H9 (cell line): ENCODE results near the gene TSFM. TPM values are rescaled to one million over a fixed set of nuclear protein-coding genes. Genes with fewer than 3 reads are reported as not detected.
A peak's percentile ranks its signal among the peaks of the same experiment; 100 is the strongest.

Experiments used
- DNase-seq: peaks from one replicate; pipeline ENCODE4 v3.0.0-alpha.2; 2017
- H2AFZ ChIP-seq: one replicate; pipeline ENCODE4 v1.6.1; 2013; ENCODE audit warnings: mild to moderate bottlenecking, low read length, control low read depth, moderate library complexity
- H2AK5ac ChIP-seq: 2 replicates; pipeline ENCODE4 v1.6.1; 2013; ENCODE audit warnings: low read length, control low read depth, mixed read lengths; ENCODE audit not compliant: insufficient read length
- H2BK120ac ChIP-seq: one replicate; pipeline ENCODE4 v1.6.1; 2013; ENCODE audit warnings: low read depth, mild to moderate bottlenecking, low read length, control low read depth, inconsistent platforms; ENCODE audit not compliant: poor library complexity, severe bottlenecking
- H2BK12ac ChIP-seq: 2 replicates; pipeline ENCODE4 v1.6.1; 2013; ENCODE audit warnings: low read length, control low read depth, mixed read lengths, low read depth; ENCODE audit not compliant: insufficient read length
- H2BK15ac ChIP-seq: 2 replicates; pipeline ENCODE4 v1.6.1; 2013; ENCODE audit warnings: low read depth, low read length, control low read depth
- H2BK20ac ChIP-seq: one replicate; pipeline ENCODE4 v1.6.1; 2013; ENCODE audit warnings: low read depth, mild to moderate bottlenecking, low read length, control low read depth, inconsistent platforms; ENCODE audit not compliant: poor library complexity, severe bottlenecking
- H2BK5ac ChIP-seq: 2 replicates; pipeline ENCODE4 v1.6.1; 2013; ENCODE audit warnings: low read length, control low read depth, mixed read lengths; ENCODE audit not compliant: insufficient read length
- H3K14ac ChIP-seq: 2 replicates; pipeline ENCODE4 v1.6.1; 2013; ENCODE audit warnings: low read length, control low read depth; ENCODE audit not compliant: insufficient read depth
- H3K18ac ChIP-seq: 2 replicates; pipeline ENCODE4 v1.6.1; 2013; ENCODE audit warnings: low read depth, mild to moderate bottlenecking, mixed read lengths, low read length, control low read depth; ENCODE audit not compliant: insufficient read length
- H3K23ac ChIP-seq: 2 replicates; pipeline ENCODE4 v1.6.1; 2013; ENCODE audit warnings: low read length, control low read depth, mixed read lengths, low read depth; ENCODE audit not compliant: insufficient read length
- H3K23me2 ChIP-seq: 2 replicates; pipeline ENCODE4 v1.6.1; 2013; ENCODE audit warnings: low read depth, mild to moderate bottlenecking, mixed read lengths, low read length, control low read depth; ENCODE audit not compliant: insufficient read length, poor library complexity, severe bottlenecking
- H3K27ac ChIP-seq: 2 replicates; pipeline ENCODE4 v1.5.1; 2013; ENCODE audit warnings: low read length, control low read depth, mixed read lengths, low read depth; ENCODE audit not compliant: insufficient read length
- H3K27me3 ChIP-seq: 2 replicates; pipeline ENCODE4 v1.6.1; 2013; ENCODE audit warnings: low read length, control low read depth, inconsistent platforms; ENCODE audit not compliant: insufficient read depth
- H3K4ac ChIP-seq: 2 replicates; pipeline ENCODE4 v1.6.1; 2013; ENCODE audit warnings: low read depth, mild to moderate bottlenecking, control low read depth, inconsistent platforms, low read length, moderate library complexity
- H3K4me1 ChIP-seq: 2 replicates; pipeline ENCODE4 v1.6.1; 2013; ENCODE audit warnings: low read length, control low read depth, inconsistent platforms; ENCODE audit not compliant: insufficient read depth
- H3K4me2 ChIP-seq: 2 replicates; pipeline ENCODE4 v1.6.1; 2013; ENCODE audit warnings: low read length, control low read depth, mixed read lengths; ENCODE audit not compliant: insufficient read length, insufficient read depth
- H3K56ac ChIP-seq: 2 replicates; pipeline ENCODE4 v1.6.1; 2013; ENCODE audit warnings: low read depth, mild to moderate bottlenecking, mixed read lengths, low read length, control low read depth; ENCODE audit not compliant: insufficient read length
- H3K79me1 ChIP-seq: 2 replicates; pipeline ENCODE4 v1.6.1; 2013; ENCODE audit warnings: low read depth, mild to moderate bottlenecking, moderate library complexity, low read length, control low read depth, inconsistent platforms; ENCODE audit not compliant: insufficient read depth, poor library complexity, severe bottlenecking
- H3K79me2 ChIP-seq: 2 replicates; pipeline ENCODE4 v1.6.1; 2013; ENCODE audit warnings: low read length, control low read depth, inconsistent platforms; ENCODE audit not compliant: insufficient read depth
- H3K9ac ChIP-seq: 2 replicates; pipeline ENCODE4 v1.6.1; 2013; ENCODE audit warnings: low read length, control low read depth, mixed read lengths; ENCODE audit not compliant: insufficient read length; ENCODE audit errors: extremely low read depth
- H3K9me3 ChIP-seq: one replicate; pipeline ENCODE4 v1.6.1; 2013; ENCODE audit warnings: low read depth, low read length, inconsistent platforms; ENCODE audit not compliant: control insufficient read depth
- H3T11ph ChIP-seq: one replicate; pipeline ENCODE4 v1.6.1; 2013; ENCODE audit warnings: mild to moderate bottlenecking, low read length, control low read depth, inconsistent platforms
- H4K20me1 ChIP-seq: one replicate; pipeline ENCODE4 v1.6.1; 2013; ENCODE audit not compliant: control insufficient read depth, insufficient read length, insufficient read depth
- H4K5ac ChIP-seq: 2 replicates; pipeline ENCODE4 v1.6.1; 2013; ENCODE audit warnings: low read depth, mild to moderate bottlenecking, mixed read lengths, low read length, control low read depth; ENCODE audit not compliant: insufficient read length
- H4K8ac ChIP-seq: replicated peaks from 2 replicates; pipeline ENCODE4 v1.6.1; 2013; ENCODE audit warnings: low read length, control low read depth, mixed read lengths, low read depth; ENCODE audit not compliant: insufficient read length
- H4K91ac ChIP-seq: 2 replicates; pipeline ENCODE4 v1.6.1; 2013; ENCODE audit warnings: low read depth, mild to moderate bottlenecking, moderate library complexity, mixed read lengths, low read length, control low read depth; ENCODE audit not compliant: insufficient read length
- H3K27ac Mint-ChIP-seq, 3 experiments: 2 replicates in 2 of 3; 3 replicates in 1 of 3; pipeline ENCODE4 v1.8.0; 2020 to 2021; ENCODE audit warnings: mixed read lengths in 3 of 3, mild to moderate bottlenecking in 1 of 3, moderate library complexity in 1 of 3
- H3K27me3 Mint-ChIP-seq: 2 replicates; pipeline ENCODE4 v1.8.0; 2021; ENCODE audit warnings: low read depth, mild to moderate bottlenecking, moderate library complexity, mixed read lengths
- H3K36me3 Mint-ChIP-seq, 3 experiments: 2 replicates in 2 of 3; 3 replicates in 1 of 3; pipeline ENCODE4 v1.8.0; 2020 to 2021; ENCODE audit warnings: low read depth in 3 of 3, mixed read lengths in 3 of 3; ENCODE audit not compliant: insufficient read depth in 1 of 3
- H3K4me1 Mint-ChIP-seq, 2 experiments: 2 replicates each; pipeline ENCODE4 v1.8.0; 2020; ENCODE audit warnings: mixed read lengths in 2 of 2
- H3K4me3 Mint-ChIP-seq, 2 experiments: 2 replicates in 1 of 2; 3 replicates in 1 of 2; pipeline ENCODE4 v1.8.0; 2020 to 2021; ENCODE audit warnings: mild to moderate bottlenecking in 2 of 2, mixed read lengths in 2 of 2, moderate library complexity in 1 of 2
- H3K9me3 Mint-ChIP-seq, 2 experiments: 2 replicates in 1 of 2; 3 replicates in 1 of 2; pipeline ENCODE4 v1.8.0; 2020; ENCODE audit warnings: mild to moderate bottlenecking in 2 of 2, mixed read lengths in 2 of 2, moderate library complexity in 1 of 2
- CTCF ChIP-seq: fragments of 200-600 bp; sonication (generic); conservative IDR thresholded peaks from 3 replicates; pipeline ENCODE4 v1.8.0; 2021; ENCODE audit warnings: antibody characterized with exemption, mild to moderate bottlenecking
- WGBS: extraction: QIAGEN DNeasy Blood & Tissue Kit; methylation state at CpG from one replicate; pipeline ENCODE4 v1.1.7; 2013; ENCODE audit warnings: missing lambda C conversion rate, low lambda C conversion rate, mixed read lengths; ENCODE audit not compliant: insufficient read length; ENCODE audit errors: extremely low coverage; 5-methylcytosine and 5-hydroxymethylcytosine counted together
- total RNA-seq: library from RNA; stranded (reverse); gene quantifications from 2 replicates; pipeline ENCODE4 v1.2.1, GENCODE V29; 2021

Gene TSFM
- total RNA-seq, 1 experiment from 2014 or later: 50.2 TPM

- Histone ChIP-seq H3K27ac (no peak overlapping the region), H3K23ac (no peak overlapping the region), H2BK12ac (no peak overlapping the region)
Observed at GRCh38 chr12:57736741-57737466, 45.7 kb upstream of the TSFM start.

More at GRCh38 chr12:57736741-57737466, 45.7 kb upstream of the TSFM start:
- no peak overlapping the region for H3K9ac ChIP-seq
- no peak overlapping the region for H4K5ac ChIP-seq
- H3K4me2 ChIP-seq: peak overlapping the region; percentile 49
- H3K9me3 ChIP-seq: no peaks in the 10 kb centered on the region
- no peak overlapping the region for H2BK20ac ChIP-seq
- H4K20me1 ChIP-seq: peaks cover 2% of the 10 kb centered on the region
- H4K8ac ChIP-seq: no peak overlapping the region
- no peak overlapping the region for H3K56ac ChIP-seq
- no peaks in the 10 kb centered on the region; a peak in 1 of 7 replicates for H3K36me3 Mint-ChIP-seq
- peak; percentile 56 for DNase-seq
- peak overlapping the region; percentile 59 to 84 for H3K4me3 Mint-ChIP-seq
- WGBS: no CpG with 5 or more reads among the region's 31 CpGs
- H2AFZ ChIP-seq: no peak overlapping the region
- no peak overlapping the region for H3K27ac Mint-ChIP-seq
- no peak overlapping the region for H3K18ac ChIP-seq
- H3K4me1 ChIP-seq: no peaks in the 10 kb centered on the region
- H3K14ac ChIP-seq: no peak overlapping the region
- H2BK15ac ChIP-seq: no peak overlapping the region
- H2BK120ac ChIP-seq: no peak overlapping the region
- H4K91ac ChIP-seq: no peak overlapping the region
- H2BK5ac ChIP-seq: no peak overlapping the region
- H3K9me3 Mint-ChIP-seq: no peaks in the 10 kb centered on the region; a peak in 1 of 5 replicates
- no peaks in the 10 kb centered on the region for H3K79me1 ChIP-seq
- H3K27me3 Mint-ChIP-seq: peaks cover 96% of the 10 kb centered on the region
- H3K27me3 ChIP-seq: peaks cover 60% of the 10 kb centered on the region
- no peaks in the 10 kb centered on the region for H3K79me2 ChIP-seq
- H3K4ac ChIP-seq: no peak overlapping the region
- H3T11ph ChIP-seq: no peak overlapping the region
- no peak for TF ChIP-seq CTCF
- peaks cover 26 to 37% of the 10 kb centered on the region in 2 experiments for H3K4me1 Mint-ChIP-seq
- H3K23me2 ChIP-seq: peaks cover 16% of the 10 kb centered on the region
- H2AK5ac ChIP-seq: no peak overlapping the region
